Measurements from ENCODE around the gene UBE2Z. TPM values are rescaled to one million over a fixed set of nuclear protein-coding genes. Genes with fewer than 3 reads are reported as not detected.
"Not testable (repeated sequence)": the region's sequence is repeated elsewhere in the genome, so short reads cannot be mapped to it uniquely, and the experiment has no call there.

Gene UBE2Z
- total RNA-seq, 1 donor from 2014 or later = 76.5 TPM

GRCh38 chr17:48929812-48930165 lies 21.6 kb downstream of the UBE2Z start:
- peaks cover 1% of the 10 kb centered on the region for H3K27me3 Mint-ChIP-seq (ENCODE audit: unreplicated experiment)
- no peak for TF ChIP-seq CTCF (IDR thresholded peaks at IDR 0.05; ENCODE audit: partially characterized antibody, unreplicated experiment)
- no peaks in the 10 kb centered on the region for H3K36me3 Mint-ChIP-seq (ENCODE audit: unreplicated experiment)
- no peak overlapping the region for H3K4me3 Mint-ChIP-seq (ENCODE audit: unreplicated experiment)
- H3K4me1 Mint-ChIP-seq (ENCODE audit: low read depth, unreplicated experiment) = peaks cover 4% of the 10 kb centered on the region
- H3K9me3 Mint-ChIP-seq (ENCODE audit: unreplicated experiment) = no peaks in the 10 kb centered on the region
- no peak overlapping the region for H3K27ac Mint-ChIP-seq (ENCODE audit: unreplicated experiment)
- no peak for DNase-seq

GRCh38 chr17:48930435-48930873 lies 22.2 kb downstream of the UBE2Z start:
- H3K9me3 Mint-ChIP-seq (ENCODE audit: unreplicated experiment) = no peaks in the 10 kb centered on the region
- DNase-seq = peak; percentile 20
- no peak for TF ChIP-seq CTCF (IDR thresholded peaks at IDR 0.05; ENCODE audit: partially characterized antibody, unreplicated experiment)
- H3K36me3 Mint-ChIP-seq (ENCODE audit: unreplicated experiment) = no peaks in the 10 kb centered on the region
- H3K27ac Mint-ChIP-seq (ENCODE audit: unreplicated experiment) = no peak overlapping the region
- H3K27me3 Mint-ChIP-seq (ENCODE audit: unreplicated experiment) = no peaks in the 10 kb centered on the region
- peaks cover 4% of the 10 kb centered on the region for H3K4me1 Mint-ChIP-seq (ENCODE audit: low read depth, unreplicated experiment)
- no peak overlapping the region for H3K4me3 Mint-ChIP-seq (ENCODE audit: unreplicated experiment)

- peaks cover 4% of the 10 kb centered on the region for H3K4me1 Mint-ChIP-seq (ENCODE audit: low read depth, unreplicated experiment)
- no peaks in the 10 kb centered on the region for H3K36me3 Mint-ChIP-seq (ENCODE audit: unreplicated experiment)
- TF ChIP-seq CTCF (IDR thresholded peaks at IDR 0.05; ENCODE audit: partially characterized antibody, unreplicated experiment) = no peak
- no peak overlapping the region for H3K4me3 Mint-ChIP-seq (ENCODE audit: unreplicated experiment)
- no peak for DNase-seq
- H3K27me3 Mint-ChIP-seq (ENCODE audit: unreplicated experiment) = no peaks in the 10 kb centered on the region
- H3K9me3 Mint-ChIP-seq (ENCODE audit: unreplicated experiment) = no peaks in the 10 kb centered on the region
- H3K27ac Mint-ChIP-seq (ENCODE audit: unreplicated experiment) = no peak overlapping the region
Measured at GRCh38 chr17:48933035-48933434, 24.8 kb downstream of the UBE2Z start.

- peaks cover 2% of the 10 kb centered on the region for H3K9me3 Mint-ChIP-seq (ENCODE audit: unreplicated experiment)
- peak within 1 kb of the TSS; percentile 91 for H3K27ac Mint-ChIP-seq (ENCODE audit: unreplicated experiment)
- peak; percentile 97 for DNase-seq
- H3K27me3 Mint-ChIP-seq (ENCODE audit: unreplicated experiment) = peaks cover 7% of the 10 kb centered on the region
- H3K4me3 Mint-ChIP-seq (ENCODE audit: unreplicated experiment) = peak within 1 kb of the TSS; percentile 96
- no peak for TF ChIP-seq CTCF (IDR thresholded peaks at IDR 0.05; ENCODE audit: partially characterized antibody, unreplicated experiment)
- H3K4me1 Mint-ChIP-seq (ENCODE audit: low read depth, unreplicated experiment) = peaks cover 4% of the 10 kb centered on the region
- no peaks in the 10 kb centered on the region for H3K36me3 Mint-ChIP-seq (ENCODE audit: unreplicated experiment)
Measured at GRCh38 chr17:48944515-48945260, 36.5 kb downstream of the UBE2Z start, which contains the start of gene SNF8. Gene SNF8, minus strand, starts transcription at chr17:48944842. Its CDS starts 108 bp downstream, at chr17:48944734.

- Mint-ChIP-seq H3K4me3 (ENCODE audit: unreplicated experiment) (peak overlapping the region; percentile 87), H3K27ac (ENCODE audit: unreplicated experiment) (peak overlapping the region; percentile 91)
- H3K36me3 Mint-ChIP-seq (ENCODE audit: unreplicated experiment); DNase-seq; H3K9me3 Mint-ChIP-seq (ENCODE audit: unreplicated experiment); H3K27me3 Mint-ChIP-seq (ENCODE audit: unreplicated experiment); H3K4me1 Mint-ChIP-seq (ENCODE audit: low read depth, unreplicated experiment): not testable (repeated sequence)
Measured at GRCh38 chr17:48945261-48945651, 37.0 kb downstream of the UBE2Z start.

Measured in glutamatergic neuron (in vitro differentiated cells).